Neural progenitor cell (in vitro differentiated cells): ENCODE measurements around the gene SHC2. TPM values are rescaled to one million over a fixed set of nuclear protein-coding genes. Genes with fewer than 3 reads are reported as not detected.
"Not testable (repeated sequence)": the region's sequence is repeated elsewhere in the genome, so short reads cannot be mapped to it uniquely, and the experiment has no call there.

Experiments used
- DNase-seq: peaks from one replicate; pipeline ENCODE4 v3.0.0-alpha.2; 2016; ENCODE audit warnings: low spot score
- H2AFZ ChIP-seq: fragments of 200-600 bp; sonication (generic); replicated peaks from 2 replicates; pipeline ENCODE4 v1.6.1; 2016; ENCODE audit warnings: antibody characterized with exemption
- H3F3A ChIP-seq: fragments of 200-600 bp; sonication (generic); 2 replicates; pipeline ENCODE4 v1.6.1; 2016; ENCODE audit warnings: antibody characterized with exemption, low read depth
- H3K27ac ChIP-seq: fragments of 200-600 bp; sonication (generic); 2 replicates; pipeline ENCODE4 v1.5.1; 2016; ENCODE audit warnings: mild to moderate bottlenecking
- H3K27me3 ChIP-seq: fragments of 200-600 bp; sonication (generic); 2 replicates; pipeline ENCODE4 v1.6.1; 2016; ENCODE audit warnings: mild to moderate bottlenecking, moderate library complexity
- H3K36me3 ChIP-seq: fragments of 200-600 bp; sonication (generic); 2 replicates; pipeline ENCODE4 v1.5.1; 2016
- H3K4me1 ChIP-seq: fragments of 200-600 bp; sonication (generic); 2 replicates; pipeline ENCODE4 v1.6.1; 2016; ENCODE audit warnings: mixed run types
- H3K4me2 ChIP-seq: fragments of 200-600 bp; sonication (generic); 2 replicates; pipeline ENCODE4 v1.6.1; 2016
- H3K4me3 ChIP-seq: fragments of 200-600 bp; sonication (generic); 2 replicates; pipeline ENCODE4 v1.5.1; 2016
- H3K79me2 ChIP-seq: fragments of 200-600 bp; sonication (generic); 2 replicates; pipeline ENCODE4 v1.6.1; 2016; ENCODE audit warnings: low read depth
- H3K9ac ChIP-seq: fragments of 200-600 bp; sonication (generic); 2 replicates; pipeline ENCODE4 v1.6.1; 2016
- H3K9me3 ChIP-seq: fragments of 200-600 bp; sonication (generic); 2 replicates; pipeline ENCODE4 v1.5.1; 2016; ENCODE audit warnings: low read depth
- H4K20me1 ChIP-seq: fragments of 200-600 bp; sonication (generic); 2 replicates; pipeline ENCODE4 v1.6.1; 2016; ENCODE audit warnings: low read depth
- H3K27ac Mint-ChIP-seq: 3 replicates; pipeline ENCODE4 v1.8.0; 2021; ENCODE audit warnings: mixed read lengths
- H3K27me3 Mint-ChIP-seq: 2 replicates; pipeline ENCODE4 v1.8.0; 2022; ENCODE audit warnings: low read depth, mild to moderate bottlenecking, inconsistent platforms, moderate library complexity, mixed read lengths; ENCODE audit not compliant: insufficient read depth
- H3K36me3 Mint-ChIP-seq: 3 replicates; pipeline ENCODE4 v1.8.0; 2021; ENCODE audit warnings: mixed read lengths
- H3K4me1 Mint-ChIP-seq: 3 replicates; pipeline ENCODE4 v1.8.0; 2021; ENCODE audit warnings: mixed read lengths
- H3K4me3 Mint-ChIP-seq: 3 replicates; pipeline ENCODE4 v1.8.0; 2021; ENCODE audit warnings: mild to moderate bottlenecking, moderate library complexity, mixed read lengths
- H3K9me3 Mint-ChIP-seq: 3 replicates; pipeline ENCODE4 v1.8.0; 2020; ENCODE audit warnings: mixed read lengths
- EZH2 ChIP-seq: fragments of 200-600 bp; sonication (generic); IDR thresholded peaks from 2 replicates; pipeline ENCODE4 v1.6.1; 2017; ENCODE audit warnings: antibody characterized with exemption, mild to moderate bottlenecking, moderate library complexity
- EZH2phosphoT487 ChIP-seq: fragments of 200-600 bp; sonication (generic); IDR thresholded peaks from 2 replicates; pipeline ENCODE4 v1.6.1; 2017; ENCODE audit warnings: antibody characterized with exemption
- total RNA-seq: library from RNA; depleted of rRNA; stranded (reverse); fragments of >200 nt; gene quantifications from 2 replicates; pipeline ENCODE4 v1.2.3, GENCODE V29; 2015; ENCODE audit warnings: low replicate concordance
- TF ChIP-seq, protein P1 (sequence below): fragments of 200-600 bp; sonication (generic); IDR thresholded peaks from 2 replicates; pipeline ENCODE4 v1.5.1; 2017; ENCODE audit warnings: antibody characterized with exemption, mild to moderate bottlenecking

The SHC2 gene
- total RNA-seq, 1 donor from 2014 or later = 3.2 TPM

DNA sequence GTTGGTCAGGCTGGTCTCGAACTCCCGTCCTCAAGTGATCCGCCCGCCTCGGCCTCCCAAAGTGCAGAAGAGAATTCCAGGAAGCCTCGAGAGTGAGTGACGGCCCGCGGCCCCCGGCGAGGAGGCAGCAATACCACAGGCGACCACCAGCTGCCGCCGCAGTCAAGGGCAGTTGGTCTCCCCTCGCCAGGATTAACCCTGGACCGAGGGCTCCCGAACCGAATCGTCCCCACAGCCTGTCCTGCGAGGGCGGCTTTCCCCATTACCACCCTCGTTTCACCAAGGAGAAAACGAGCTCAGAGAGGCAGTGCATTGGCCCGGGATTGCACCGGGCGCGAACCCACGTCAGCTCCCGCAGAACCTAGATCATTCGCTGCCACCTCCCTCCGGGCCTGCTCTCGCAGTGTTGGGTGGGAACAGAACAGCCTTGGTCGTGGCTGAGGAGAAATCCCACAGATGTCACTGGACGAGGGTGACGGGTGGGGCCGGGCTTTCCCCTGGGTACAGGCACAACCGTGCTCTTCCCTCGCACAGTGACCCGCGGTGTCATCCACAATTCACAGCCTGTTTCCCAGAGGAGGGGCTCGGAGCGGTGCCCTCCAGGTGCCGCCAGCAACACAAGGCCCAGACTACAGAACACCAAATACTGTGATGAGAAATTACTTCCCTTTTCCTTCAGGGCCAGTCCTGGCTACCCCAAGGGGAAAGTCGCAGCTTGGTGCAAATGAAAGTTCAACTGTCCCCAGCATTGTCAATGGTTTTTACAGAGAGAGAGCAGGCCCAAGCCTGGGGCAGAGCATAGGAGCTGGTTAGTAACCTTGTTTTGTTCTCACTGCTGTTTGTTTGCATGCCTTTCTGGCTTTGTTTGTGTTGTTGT, 76.7 kb downstream of the SHC2 start:
- H3K79me2 ChIP-seq = no peaks in the 10 kb centered on the region
- H3F3A ChIP-seq = peaks cover 16% of the 10 kb centered on the region
- Mint-ChIP-seq H3K27ac (peak overlapping the region; percentile 79), H3K27me3 (peaks cover 19% of the 10 kb centered on the region), H3K4me1 (peaks cover 25% of the 10 kb centered on the region), H3K36me3 (no peaks in the 10 kb centered on the region), H3K9me3 (peaks cover 17% of the 10 kb centered on the region), H3K4me3 (no peak overlapping the region)
- no peaks in the 10 kb centered on the region for H3K9me3 ChIP-seq
- no peak overlapping the region for H3K9ac ChIP-seq
- peak; percentile 77 for DNase-seq
- H3K4me3 ChIP-seq = no peak overlapping the region
- H3K36me3 ChIP-seq = no peaks in the 10 kb centered on the region
- H3K4me2 ChIP-seq = no peak overlapping the region
- peaks cover 11% of the 10 kb centered on the region for H3K4me1 ChIP-seq
- no peak overlapping the region for H3K27ac ChIP-seq
- H2AFZ ChIP-seq = peak overlapping the region; percentile 38
- H4K20me1 ChIP-seq = no peaks in the 10 kb centered on the region
- TF ChIP-seq, protein P1, sequence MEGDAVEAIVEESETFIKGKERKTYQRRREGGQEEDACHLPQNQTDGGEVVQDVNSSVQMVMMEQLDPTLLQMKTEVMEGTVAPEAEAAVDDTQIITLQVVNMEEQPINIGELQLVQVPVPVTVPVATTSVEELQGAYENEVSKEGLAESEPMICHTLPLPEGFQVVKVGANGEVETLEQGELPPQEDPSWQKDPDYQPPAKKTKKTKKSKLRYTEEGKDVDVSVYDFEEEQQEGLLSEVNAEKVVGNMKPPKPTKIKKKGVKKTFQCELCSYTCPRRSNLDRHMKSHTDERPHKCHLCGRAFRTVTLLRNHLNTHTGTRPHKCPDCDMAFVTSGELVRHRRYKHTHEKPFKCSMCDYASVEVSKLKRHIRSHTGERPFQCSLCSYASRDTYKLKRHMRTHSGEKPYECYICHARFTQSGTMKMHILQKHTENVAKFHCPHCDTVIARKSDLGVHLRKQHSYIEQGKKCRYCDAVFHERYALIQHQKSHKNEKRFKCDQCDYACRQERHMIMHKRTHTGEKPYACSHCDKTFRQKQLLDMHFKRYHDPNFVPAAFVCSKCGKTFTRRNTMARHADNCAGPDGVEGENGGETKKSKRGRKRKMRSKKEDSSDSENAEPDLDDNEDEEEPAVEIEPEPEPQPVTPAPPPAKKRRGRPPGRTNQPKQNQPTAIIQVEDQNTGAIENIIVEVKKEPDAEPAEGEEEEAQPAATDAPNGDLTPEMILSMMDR = peak; percentile 72
- no peak for TF ChIP-seq EZH2phosphoT487
- H3K27me3 ChIP-seq = peaks cover 19% of the 10 kb centered on the region

DNA sequence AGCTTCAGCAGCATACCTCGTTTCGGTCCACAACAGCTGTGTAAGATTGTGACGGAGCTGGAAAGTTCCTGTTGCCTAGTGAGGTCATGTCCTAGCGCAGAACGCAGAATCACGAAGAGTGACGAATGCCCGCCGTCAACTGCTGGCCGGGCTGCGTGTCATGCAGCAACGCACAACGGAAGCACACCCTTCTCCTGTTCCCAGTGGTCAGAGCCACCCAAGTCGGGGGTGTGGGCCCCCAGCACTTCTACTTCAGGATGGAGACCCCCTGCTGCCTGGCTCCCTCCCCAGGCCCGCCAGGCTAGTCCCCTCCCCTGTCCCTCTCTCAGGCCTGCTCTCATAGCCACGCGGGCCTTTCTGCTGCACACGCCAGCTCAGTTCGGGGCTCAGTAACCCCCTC, 77.8 kb downstream of the SHC2 start:
- TF ChIP-seq EZH2 (no peak), EZH2phosphoT487 (no peak)
- TF ChIP-seq, protein P1 = no peak
- no peaks in the 10 kb centered on the region for H3K36me3 ChIP-seq
- DNase-seq = no peak
- no peak overlapping the region for H3K4me3 Mint-ChIP-seq
- no peak overlapping the region for H2AFZ ChIP-seq
- no peak overlapping the region for H3K9ac ChIP-seq
- peaks cover 17% of the 10 kb centered on the region for H3K9me3 Mint-ChIP-seq
- no peak overlapping the region for H3K27ac Mint-ChIP-seq
- H3F3A ChIP-seq = peaks cover 16% of the 10 kb centered on the region
- H3K4me3 ChIP-seq = no peak overlapping the region
- H3K27me3 Mint-ChIP-seq = peaks cover 14% of the 10 kb centered on the region
- peaks cover 11% of the 10 kb centered on the region for H3K4me1 ChIP-seq
- no peaks in the 10 kb centered on the region for H4K20me1 ChIP-seq
- no peak overlapping the region for H3K4me2 ChIP-seq
- no peaks in the 10 kb centered on the region for H3K9me3 ChIP-seq
- peaks cover 19% of the 10 kb centered on the region for H3K27me3 ChIP-seq
- H3K27ac ChIP-seq = no peak overlapping the region
- peaks cover 25% of the 10 kb centered on the region for H3K4me1 Mint-ChIP-seq
- H3K36me3 Mint-ChIP-seq = no peaks in the 10 kb centered on the region
- no peaks in the 10 kb centered on the region for H3K79me2 ChIP-seq

DNA sequence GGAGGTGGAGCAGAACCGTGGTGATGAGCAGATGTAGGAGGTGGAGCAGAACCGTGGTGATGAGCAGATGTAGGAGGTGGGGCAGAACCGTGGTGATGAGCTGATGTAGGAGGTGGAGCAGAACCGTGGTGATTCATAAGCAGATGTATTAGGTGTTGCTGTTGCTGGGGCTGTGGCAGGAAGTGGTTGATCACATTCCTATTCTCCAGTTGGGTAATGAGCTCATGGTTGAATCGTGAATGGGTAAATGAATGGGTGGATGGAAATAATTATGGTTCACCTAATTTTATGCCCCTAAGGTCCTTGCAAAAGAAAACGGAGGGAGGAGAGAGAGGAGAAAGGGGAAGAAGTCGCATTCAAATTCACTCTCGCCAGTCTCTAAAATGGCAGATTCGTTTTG, 78.3 kb downstream of the SHC2 start:
- not testable (repeated sequence) for H3K36me3 Mint-ChIP-seq, H3K79me2 ChIP-seq, H3K9me3 ChIP-seq, H3K4me3 ChIP-seq, H3K4me2 ChIP-seq, H2AFZ ChIP-seq, H3K4me3 Mint-ChIP-seq, DNase-seq, H3K4me1 ChIP-seq, H3K36me3 ChIP-seq, H3K9ac ChIP-seq, H3K27ac Mint-ChIP-seq, H4K20me1 ChIP-seq, H3K27ac ChIP-seq
- peaks cover 24% of the 10 kb centered on the region for H3K4me1 Mint-ChIP-seq
- H3K9me3 Mint-ChIP-seq = peaks cover 17% of the 10 kb centered on the region
- Histone ChIP-seq H3K27me3 (peaks cover 19% of the 10 kb centered on the region), H3F3A (peaks cover 19% of the 10 kb centered on the region)
- H3K27me3 Mint-ChIP-seq = peaks cover 17% of the 10 kb centered on the region

DNA sequence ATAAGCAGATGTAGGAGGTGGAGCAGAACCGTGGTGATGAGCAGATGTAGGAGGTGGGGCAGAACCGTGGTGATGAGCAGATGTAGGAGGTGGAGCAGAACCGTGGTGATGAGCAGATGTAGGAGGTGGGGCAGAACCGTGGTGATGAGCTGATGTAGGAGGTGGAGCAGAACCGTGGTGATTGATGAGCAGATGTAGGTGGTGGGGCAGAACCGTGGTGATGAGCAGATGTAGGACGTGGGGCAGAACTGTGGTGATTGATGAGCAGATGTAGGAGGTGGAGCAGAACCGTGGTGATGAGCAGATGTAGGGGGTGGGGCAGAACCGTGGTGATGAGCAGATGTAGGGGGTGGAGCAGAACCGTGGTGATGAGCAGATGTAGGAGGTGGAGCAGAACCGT, 78.9 kb downstream of the SHC2 start:
- H3K27ac Mint-ChIP-seq, H4K20me1 ChIP-seq, H3K4me3 Mint-ChIP-seq, H3K9me3 ChIP-seq, H3K9ac ChIP-seq, DNase-seq, H3K4me2 ChIP-seq, H3K36me3 Mint-ChIP-seq, H2AFZ ChIP-seq, H3K27ac ChIP-seq, H3K79me2 ChIP-seq, H3K36me3 ChIP-seq, H3K4me3 ChIP-seq, H3K4me1 ChIP-seq: not testable (repeated sequence)
- H3F3A ChIP-seq = peaks cover 19% of the 10 kb centered on the region
- H3K27me3 ChIP-seq = peaks cover 19% of the 10 kb centered on the region
- peaks cover 15% of the 10 kb centered on the region for H3K27me3 Mint-ChIP-seq
- peaks cover 17% of the 10 kb centered on the region for H3K9me3 Mint-ChIP-seq
- H3K4me1 Mint-ChIP-seq = peaks cover 22% of the 10 kb centered on the region

DNA sequence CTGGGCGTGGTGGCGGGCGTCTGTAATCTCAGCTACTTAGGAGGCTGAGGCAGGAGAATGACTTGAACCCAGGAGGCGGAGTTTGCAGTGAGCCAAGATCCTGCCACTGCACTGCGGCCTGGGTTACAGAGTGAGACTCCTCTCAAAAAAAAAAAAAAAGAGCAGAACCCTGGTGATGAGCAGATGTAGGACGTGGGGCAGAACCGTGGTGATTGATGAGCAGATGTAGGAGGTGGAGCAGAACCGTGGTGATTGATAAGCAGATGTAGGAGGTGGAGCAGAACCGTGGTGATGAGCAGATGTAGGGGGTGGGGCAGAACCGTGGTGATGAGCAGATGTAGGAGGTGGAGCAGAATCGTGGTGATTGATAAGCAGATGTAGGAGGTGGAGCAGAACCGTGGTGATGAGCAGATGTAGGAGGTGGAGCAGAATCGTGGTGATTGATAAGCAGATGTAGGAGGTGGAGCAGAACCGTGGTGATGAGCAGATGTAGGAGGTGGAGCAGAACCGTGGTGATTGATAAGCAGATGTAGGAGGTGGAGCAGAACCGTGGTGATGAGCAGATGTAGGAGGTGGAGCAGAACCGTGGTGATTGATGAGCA, 80.1 kb downstream of the SHC2 start:
- H3K4me1 ChIP-seq, H3K4me3 ChIP-seq, H3K9ac ChIP-seq, DNase-seq, H4K20me1 ChIP-seq, H2AFZ ChIP-seq, H3K79me2 ChIP-seq, H3K4me2 ChIP-seq, H3K36me3 Mint-ChIP-seq, H3K9me3 ChIP-seq, H3K27ac Mint-ChIP-seq, H3K36me3 ChIP-seq, H3K27ac ChIP-seq, H3K4me3 Mint-ChIP-seq: not testable (repeated sequence)
- Mint-ChIP-seq H3K9me3 (peaks cover 17% of the 10 kb centered on the region), H3K27me3 (peaks cover 15% of the 10 kb centered on the region), H3K4me1 (peaks cover 14% of the 10 kb centered on the region)
- peaks cover 15% of the 10 kb centered on the region for H3F3A ChIP-seq
- H3K27me3 ChIP-seq = peaks cover 13% of the 10 kb centered on the region
